ENCODE results near the gene ZNF648.
"Not testable (repeated sequence)": the region's sequence is repeated elsewhere in the genome, so short reads cannot be mapped to it uniquely, and the experiment has no call there.

Gene ZNF648

GRCh38 chr1:182015360-182015759 lies 46.2 kb downstream of the ZNF648 start:
- no peak for DNase-seq

GRCh38 chr1:182010800-182011370 lies 50.6 kb downstream of the ZNF648 start:
- not testable (repeated sequence) for DNase-seq

- DNase-seq = not testable (repeated sequence)
Measured at GRCh38 chr1:182005398-182005797, 56.1 kb downstream of the ZNF648 start.

- no peak for DNase-seq
Measured at GRCh38 chr1:182004601-182005000, 56.9 kb downstream of the ZNF648 start.
